ENCODE measurements around the gene GRPEL2. TPM values are rescaled to one million over a fixed set of nuclear protein-coding genes. Genes with fewer than 3 reads are reported as not detected.
A peak's percentile ranks its signal among the peaks of the same experiment; 100 is the strongest.

GRPEL2 gene
- total RNA-seq, 4 donors from 2014 or later: 23.1 to 43.3 (median 27.1) TPM

- WGBS, 2 donors: 0 to 3% methylated on average over 13 to 18 of the region's 18 CpGs
- Histone ChIP-seq H3K36me3 (peaks cover 0 to 24% (median 0%) of the 10 kb centered on the region in 3 donors), H3K27ac (peak overlapping the region; percentile 74 to 84 (median 76)), H3K4me1 (peaks cover 7 to 22% (median 8%) of the 10 kb centered on the region in 3 donors), H3K4me3 (peak overlapping the region; percentile 64 to 83 (median 73)), H3K9me3 (no peaks in the 10 kb centered on the region), H3K27me3 (no peaks in the 10 kb centered on the region)
- DNase-seq: no peak
- TF ChIP-seq POLR2A (IDR thresholded peaks at IDR 0.05) (no peak), CTCF (IDR thresholded peaks at IDR 0.05) (no peak)
- intact Hi-C loops (cut with DNase I): no loop called here
Measured at GRCh38 chr5:149358294-149358651, 13.0 kb downstream of the GRPEL2 start.

- TF ChIP-seq POLR2A (IDR thresholded peaks at IDR 0.05) (no peak), CTCF (IDR thresholded peaks at IDR 0.05) (no peak)
- intact Hi-C loops (cut with DNase I): no loop called here
- DNase-seq: no peak
- H3K27ac ChIP-seq: peak overlapping the region in 1 of 4 donors; percentile 84
- WGBS, 2 donors: 66 to 70% methylated on average over 8 of the region's 8 CpGs
- H3K9me3 ChIP-seq: no peaks in the 10 kb centered on the region
- no peaks in the 10 kb centered on the region for H3K27me3 ChIP-seq
- peak overlapping the region in 1 of 4 donors; percentile 83 for H3K4me3 ChIP-seq
- H3K36me3 ChIP-seq: peaks cover 0 to 17% (median 0%) of the 10 kb centered on the region in 3 donors
- H3K4me1 ChIP-seq: peaks cover 7 to 22% (median 8%) of the 10 kb centered on the region in 3 donors
Measured at GRCh38 chr5:149358868-149359495, 13.7 kb downstream of the GRPEL2 start.

- TF ChIP-seq CTCF (IDR thresholded peaks at IDR 0.05) (no peak), POLR2A (IDR thresholded peaks at IDR 0.05) (no peak)
- DNase-seq: no peak
- peaks cover 0 to 4% (median 0%) of the 10 kb centered on the region in 3 donors for H3K36me3 ChIP-seq
- intact Hi-C loops (cut with DNase I): no loop called here
- WGBS, 2 donors: 86 to 90% methylated on average over 1 of the region's 1 CpG
- H3K27me3 ChIP-seq: no peaks in the 10 kb centered on the region
- H3K9me3 ChIP-seq: no peaks in the 10 kb centered on the region
- H3K4me3 ChIP-seq: no peak overlapping the region
- H3K27ac ChIP-seq: no peak overlapping the region
- peaks cover 7 to 22% (median 8%) of the 10 kb centered on the region in 3 donors for H3K4me1 ChIP-seq
Measured at GRCh38 chr5:149360272-149360671, 15.0 kb downstream of the GRPEL2 start.

- WGBS, 2 donors: 91 to 94% methylated on average over 6 to 10 of the region's 12 CpGs
- DNase-seq: no peak
- Histone ChIP-seq H3K27me3 (no peaks in the 10 kb centered on the region), H3K9me3 (no peaks in the 10 kb centered on the region), H3K4me1 (peaks cover 5 to 29% (median 7%) of the 10 kb centered on the region in 3 donors), H3K27ac (no peak overlapping the region), H3K36me3 (no peaks in the 10 kb centered on the region), H3K4me3 (no peak overlapping the region)
- TF ChIP-seq POLR2A (IDR thresholded peaks at IDR 0.05) (no peak), CTCF (IDR thresholded peaks at IDR 0.05) (no peak)
- intact Hi-C loops (cut with DNase I): no loop called here
Measured at GRCh38 chr5:149362541-149362940, 17.2 kb downstream of the GRPEL2 start.

- DNase-seq: no peak
- no peaks in the 10 kb centered on the region for H3K27me3 ChIP-seq
- no peaks in the 10 kb centered on the region for H3K9me3 ChIP-seq
- intact Hi-C loops (cut with DNase I): no loop called here
- H3K4me3 ChIP-seq: no peak overlapping the region
- H3K36me3 ChIP-seq: no peaks in the 10 kb centered on the region
- peaks cover 3 to 29% (median 7%) of the 10 kb centered on the region in 3 donors for H3K4me1 ChIP-seq
- H3K27ac ChIP-seq: no peak overlapping the region
- TF ChIP-seq CTCF (IDR thresholded peaks at IDR 0.05) (no peak), POLR2A (IDR thresholded peaks at IDR 0.05) (no peak)
Measured at GRCh38 chr5:149363358-149363757, 18.1 kb downstream of the GRPEL2 start.

Measured in esophagus squamous epithelium (tissue), 5 donors.